NOMO-1 treated with dmso at 0.1 percent for 144 hours (cell line): Measurements from ENCODE around the gene RPL41.
"Not testable (repeated sequence)": the region's sequence is repeated elsewhere in the genome, so short reads cannot be mapped to it uniquely, and the experiment has no call there.

Experiments
- DNase-seq: peaks from one replicate; lab custom pipeline; 2025; ENCODE audit not compliant: unreplicated experiment; lab: John Stamatoyannopoulos, UW

Gene RPL41

GRCh38 chr12:56153678-56154065 lies 37.2 kb downstream of the RPL41 start:
- DNase-seq: no peak

GRCh38 chr12:56154246-56154771 lies 37.9 kb downstream of the RPL41 start:
- DNase-seq: no peak

GRCh38 chr12:56154818-56155217 lies 38.4 kb downstream of the RPL41 start:
- no peak for DNase-seq

- no peak for DNase-seq
Observed at GRCh38 chr12:56155256-56155845, 38.9 kb downstream of the RPL41 start.

GRCh38 chr12:56156464-56157200 lies 40.2 kb downstream of the RPL41 start:
- DNase-seq: not testable (repeated sequence)

- DNase-seq: peak; percentile 89
Observed at GRCh38 chr12:56157201-56158028, 41.0 kb downstream of the RPL41 start.

- peak; percentile 96 for DNase-seq
Observed at GRCh38 chr12:56158029-56158925, 41.8 kb downstream of the RPL41 start, which contains the start of gene MYL6. MYL6 (plus strand) TSS chr12:56158359; CDS start chr12:56158402, 43 bp downstream.

- peak; percentile 51 for DNase-seq
Observed at GRCh38 chr12:56158926-56159461, 42.6 kb downstream of the RPL41 start.

GRCh38 chr12:56159482-56160192 lies 43.2 kb downstream of the RPL41 start:
- DNase-seq: no peak

- no peak for DNase-seq
Observed at GRCh38 chr12:56160193-56160763, 43.8 kb downstream of the RPL41 start.

- no peak for DNase-seq
Observed at GRCh38 chr12:56160894-56161689, 44.7 kb downstream of the RPL41 start.

GRCh38 chr12:56161690-56162351 lies 45.4 kb downstream of the RPL41 start:
- DNase-seq: no peak

GRCh38 chr12:56162468-56163290 lies 46.2 kb downstream of the RPL41 start:
- no peak for DNase-seq

- DNase-seq: no peak
Observed at GRCh38 chr12:56163533-56164344, 47.3 kb downstream of the RPL41 start.

GRCh38 chr12:56164345-56164729 lies 47.9 kb downstream of the RPL41 start:
- no peak for DNase-seq

- no peak for DNase-seq
Observed at GRCh38 chr12:56165369-56165768, 48.9 kb downstream of the RPL41 start.
